ENCODE results near the gene FOXS1.

The FOXS1 gene

DNA sequence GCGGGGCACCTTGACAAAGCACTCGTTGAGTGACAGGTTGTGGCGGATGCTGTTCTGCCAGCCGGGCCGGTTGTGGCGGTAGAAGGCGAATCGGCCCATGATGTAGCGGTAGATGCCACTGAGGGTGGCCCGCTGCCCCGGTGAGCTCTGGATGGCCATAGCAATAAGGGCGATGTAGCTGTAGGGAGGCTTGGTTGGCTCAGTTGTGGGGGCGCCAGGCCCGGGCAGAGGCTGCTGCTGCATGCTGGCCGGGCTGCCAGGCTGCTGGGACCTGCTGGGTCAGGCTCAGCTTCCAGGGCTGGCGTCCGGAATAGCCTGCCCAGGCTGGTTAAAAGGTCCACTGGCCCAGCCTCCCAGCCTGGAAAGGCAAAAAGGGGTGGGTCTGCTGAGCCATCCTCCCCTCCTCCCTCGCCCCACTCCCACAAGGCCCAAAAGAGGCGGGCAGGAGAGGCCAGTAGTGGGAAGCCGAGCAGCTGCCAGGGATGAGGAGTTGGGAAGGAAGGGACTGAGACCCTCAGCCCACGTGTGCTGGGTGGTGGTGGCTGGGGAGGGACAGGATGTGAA lies at the start of gene FOXS1:
TSS of gene FOXS1 (minus strand) at position 305 of the 564 bp plus-strand sequence. CDS start at position 243, 62 bp downstream.
- no peak within 1 kb of the TSS for H3K4me3 ChIP-seq (ENCODE audit: low read length)
- no peak for TF ChIP-seq ZNF274 (IDR thresholded peaks at IDR 0.05; ENCODE audit: low read depth, low read length)

DNA sequence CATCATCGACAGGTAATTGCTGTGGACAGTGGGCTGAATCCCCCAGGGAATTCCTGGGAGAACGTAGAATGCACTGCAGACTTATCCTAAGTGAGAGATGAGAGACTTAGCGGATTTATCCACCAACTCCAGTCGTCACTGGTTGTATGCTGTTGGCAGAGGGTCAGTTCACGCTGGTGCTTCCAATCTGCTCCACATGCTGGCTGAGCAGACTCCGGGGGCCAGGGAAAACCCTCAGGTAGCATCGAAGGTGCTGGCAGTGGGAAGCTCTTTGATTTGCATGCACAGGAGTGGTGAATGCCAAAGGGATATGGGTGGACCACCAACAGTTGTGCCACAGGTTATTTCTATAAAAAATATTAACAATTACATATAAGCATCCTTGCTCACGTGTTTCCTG lies 45.2 kb upstream of the FOXS1 start:
- H3K4me3 ChIP-seq (ENCODE audit: low read length) = no peak overlapping the region
- no peak for TF ChIP-seq ZNF274 (IDR thresholded peaks at IDR 0.05; ENCODE audit: low read depth, low read length)

GRCh38 chr20:31883829-31884228 lies 38.4 kb upstream of the FOXS1 start:
- H3K4me3 ChIP-seq (ENCODE audit: low read length) = no peak overlapping the region
- no peak for TF ChIP-seq ZNF274 (IDR thresholded peaks at IDR 0.05; ENCODE audit: low read depth, low read length)

- no peak overlapping the region for H3K4me3 ChIP-seq (ENCODE audit: low read length)
- TF ChIP-seq ZNF274 (IDR thresholded peaks at IDR 0.05; ENCODE audit: low read depth, low read length) = no peak
Measured at GRCh38 chr20:31881945-31882344, 36.5 kb upstream of the FOXS1 start.

DNA sequence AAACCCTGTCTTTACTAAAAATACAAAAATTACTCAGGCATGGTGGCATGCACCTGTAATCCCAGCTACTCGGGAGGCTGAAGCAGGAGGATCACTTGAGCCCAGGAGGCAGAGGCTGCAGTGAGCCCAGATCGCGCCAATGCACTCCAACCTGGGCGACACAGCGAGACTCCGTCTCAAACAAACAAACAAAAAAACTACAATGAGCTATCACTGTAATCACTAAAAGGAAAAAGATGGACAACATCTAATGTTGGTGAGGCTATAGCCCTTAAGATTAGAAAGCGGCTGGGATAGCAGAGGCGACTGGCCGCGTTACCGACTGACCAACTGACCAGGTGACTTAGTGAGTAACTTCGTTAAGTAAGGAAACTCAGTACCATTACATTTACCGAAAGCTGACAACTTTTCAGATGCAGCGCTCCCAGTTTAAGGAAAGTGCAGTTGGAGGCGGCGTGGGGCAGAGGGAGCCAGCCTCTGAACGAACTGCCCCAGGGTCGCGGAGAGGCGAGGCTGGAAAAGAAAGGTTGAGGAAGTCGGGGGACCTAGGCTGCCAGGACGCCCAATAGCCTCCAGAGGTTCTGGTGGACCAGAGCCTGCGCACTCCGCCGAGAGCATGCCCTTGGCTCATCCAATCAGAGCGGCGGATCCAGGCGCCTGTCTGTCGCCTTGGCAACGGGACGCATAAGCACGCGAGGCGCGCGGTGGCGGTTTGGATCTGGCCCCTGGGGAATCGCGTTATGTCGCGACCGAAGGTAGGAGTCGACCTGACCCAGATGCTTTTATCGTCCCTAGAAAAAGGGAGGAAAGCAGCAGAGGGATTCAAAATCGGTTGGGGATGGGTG lies 34.0 kb upstream of the FOXS1 start:
- H3K4me3 ChIP-seq (ENCODE audit: low read length) = peak overlapping the region; percentile 58
- TF ChIP-seq ZNF274 (IDR thresholded peaks at IDR 0.05; ENCODE audit: low read depth, low read length) = no peak

GRCh38 chr20:31877684-31878083 lies 32.3 kb upstream of the FOXS1 start:
- no peak overlapping the region for H3K4me3 ChIP-seq (ENCODE audit: low read length)
- TF ChIP-seq ZNF274 (IDR thresholded peaks at IDR 0.05; ENCODE audit: low read depth, low read length) = no peak

DNA sequence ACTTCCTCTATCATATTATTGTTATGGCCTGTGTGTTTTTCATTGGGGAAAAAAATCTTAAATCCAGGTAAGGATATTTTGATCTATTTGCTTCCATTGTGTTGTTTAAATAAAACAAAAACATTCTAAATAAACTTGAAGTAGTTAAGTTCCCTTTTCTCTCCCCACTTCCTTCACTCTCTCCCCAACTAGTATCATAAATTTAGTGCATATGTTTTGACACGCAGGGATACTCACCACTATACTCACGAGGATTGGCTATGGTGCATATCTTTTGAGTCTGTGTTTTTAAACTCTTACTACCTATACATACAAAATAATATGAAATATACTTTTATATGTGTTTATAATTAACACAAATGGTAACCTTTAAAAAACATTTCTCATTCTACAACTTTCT lies 30.3 kb upstream of the FOXS1 start:
- TF ChIP-seq ZNF274 (IDR thresholded peaks at IDR 0.05; ENCODE audit: low read depth, low read length) = no peak
- H3K4me3 ChIP-seq (ENCODE audit: low read length) = no peak overlapping the region

GRCh38 chr20:31872406-31872805 lies 27.0 kb upstream of the FOXS1 start:
- TF ChIP-seq ZNF274 (IDR thresholded peaks at IDR 0.05; ENCODE audit: low read depth, low read length) = no peak
- H3K4me3 ChIP-seq (ENCODE audit: low read length) = no peak overlapping the region

GRCh38 chr20:31871618-31871954 lies 26.2 kb upstream of the FOXS1 start:
- no peak for TF ChIP-seq ZNF274 (IDR thresholded peaks at IDR 0.05; ENCODE audit: low read depth, low read length)
- no peak overlapping the region for H3K4me3 ChIP-seq (ENCODE audit: low read length)

GRCh38 chr20:31870726-31871617 lies 25.6 kb upstream of the FOXS1 start:
- TF ChIP-seq ZNF274 (IDR thresholded peaks at IDR 0.05; ENCODE audit: low read depth, low read length) = no peak
- H3K4me3 ChIP-seq (ENCODE audit: low read length) = peak overlapping the region; percentile 49

DNA sequence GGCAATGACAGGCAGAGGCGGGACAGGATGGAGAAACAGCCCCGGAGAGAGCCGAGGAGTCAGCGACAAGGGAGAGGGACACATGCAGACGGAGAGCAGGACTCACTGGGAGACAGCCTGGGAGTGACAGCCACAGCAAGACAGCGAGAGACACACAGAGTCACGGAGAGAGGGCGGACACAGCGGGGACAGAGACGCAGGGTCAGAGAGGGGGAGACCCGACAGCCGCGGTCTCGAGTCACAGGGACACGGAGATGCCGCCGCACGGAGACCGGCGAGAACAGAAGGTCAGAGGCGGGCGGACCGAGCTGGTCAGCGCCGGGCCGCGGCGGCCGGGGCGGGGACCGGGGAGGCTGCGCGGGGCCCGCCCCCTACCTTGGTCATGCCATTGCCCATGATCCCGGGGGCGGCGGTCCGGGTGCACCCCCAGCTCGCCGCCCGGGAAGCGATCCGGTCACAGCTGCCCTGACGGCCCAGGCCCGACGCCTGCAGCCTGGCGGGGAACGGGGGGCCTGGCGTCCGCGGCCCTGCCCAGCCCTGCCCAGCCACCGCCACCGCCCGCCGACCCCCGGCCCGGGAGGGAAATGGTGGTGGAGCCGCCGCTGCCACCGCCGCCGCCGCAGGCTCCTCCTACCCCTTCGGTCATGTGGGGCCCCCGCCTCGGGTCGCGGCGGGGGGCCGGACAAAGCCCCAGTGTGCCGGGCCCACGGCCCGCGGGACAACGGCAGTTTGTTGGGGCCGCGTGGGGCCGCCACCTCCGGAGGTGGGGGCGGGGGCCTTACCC lies 24.7 kb upstream of the FOXS1 start, which contains the start of the genes DUSP15 and TTLL9:
TSS of gene DUSP15 (minus strand) at position 586 of the 784 bp plus-strand sequence. CDS start at position 396, 190 bp downstream.
TSS of gene TTLL9 (plus strand) at position 693 of the 784 bp plus-strand sequence. CDS start 493 bp downstream, outside the sequence.
- no peak for TF ChIP-seq ZNF274 (IDR thresholded peaks at IDR 0.05; ENCODE audit: low read depth, low read length)
- H3K4me3 ChIP-seq (ENCODE audit: low read length) = peak within 1 kb of the TSS; percentile 49

- TF ChIP-seq ZNF274 (IDR thresholded peaks at IDR 0.05; ENCODE audit: low read depth, low read length) = no peak
- H3K4me3 ChIP-seq (ENCODE audit: low read length) = no peak overlapping the region
Measured at GRCh38 chr20:31869673-31869941, 24.2 kb upstream of the FOXS1 start.

GRCh38 chr20:31868853-31869672 lies 23.7 kb upstream of the FOXS1 start:
- TF ChIP-seq ZNF274 (IDR thresholded peaks at IDR 0.05; ENCODE audit: low read depth, low read length) = no peak

More at GRCh38 chr20:31868853-31869672, 23.7 kb upstream of the FOXS1 start:
- no peak overlapping the region for H3K4me3 ChIP-seq (ENCODE audit: low read length)
